Mesenchymal stem cell (in vitro differentiated cells and primary cell): Measurements from ENCODE around the gene FGD2.
"Not testable (repeated sequence)": the region's sequence is repeated elsewhere in the genome, so short reads cannot be mapped to it uniquely, and the experiment has no call there.

Experiments
- DNase-seq: peaks from one replicate; pipeline ENCODE4 v3.0.0-alpha.2; 2013
- H2AFZ ChIP-seq: one replicate; pipeline ENCODE4 v1.6.1; 2013; ENCODE audit warnings: low read depth, mild to moderate bottlenecking, control low read depth, inconsistent platforms, low read length, moderate library complexity
- H2AK5ac ChIP-seq: 2 replicates; pipeline ENCODE4 v1.6.1; 2013; ENCODE audit warnings: low read length, moderate library complexity, mild to moderate bottlenecking, inconsistent platforms; ENCODE audit not compliant: severe bottlenecking
- H2BK120ac ChIP-seq: one replicate; pipeline ENCODE4 v1.6.1; 2013; ENCODE audit warnings: low read depth, mild to moderate bottlenecking, inconsistent platforms, low read length, moderate library complexity
- H2BK12ac ChIP-seq, 2 experiments: one replicate each; pipeline ENCODE4 v1.6.1; 2013; ENCODE audit warnings: inconsistent platforms in 2 of 2, low read length in 2 of 2, mild to moderate bottlenecking in 2 of 2, moderate library complexity in 2 of 2, control low read depth in 1 of 2
- H2BK15ac ChIP-seq: one replicate; pipeline ENCODE4 v1.6.1; 2013; ENCODE audit warnings: mild to moderate bottlenecking, low read depth, inconsistent platforms; ENCODE audit not compliant: poor library complexity, severe bottlenecking
- H2BK5ac ChIP-seq: 2 replicates; pipeline ENCODE4 v1.6.1; 2013; ENCODE audit warnings: low read depth, mild to moderate bottlenecking, low read length, control low read depth, inconsistent platforms; ENCODE audit not compliant: poor library complexity, severe bottlenecking
- H3K14ac ChIP-seq, 2 experiments: one replicate each; pipeline ENCODE4 v1.6.1; 2013; ENCODE audit warnings: inconsistent platforms in 2 of 2, low read length in 2 of 2, control low read depth in 1 of 2, mild to moderate bottlenecking in 1 of 2, moderate library complexity in 1 of 2
- H3K18ac ChIP-seq, 2 experiments: one replicate each; pipeline ENCODE4 v1.6.1; 2013; ENCODE audit warnings: inconsistent platforms in 2 of 2, low read length in 2 of 2, control low read depth in 1 of 2, low read depth in 1 of 2, mild to moderate bottlenecking in 1 of 2
- H3K23ac ChIP-seq, 2 experiments: one replicate each; pipeline ENCODE4 v1.6.1; 2013; ENCODE audit warnings: inconsistent platforms in 2 of 2, low read length in 2 of 2, mild to moderate bottlenecking in 2 of 2, moderate library complexity in 2 of 2, control low read depth in 1 of 2
- H3K27ac ChIP-seq: 2 replicates; pipeline ENCODE4 v1.5.1; 2013; ENCODE audit warnings: mild to moderate bottlenecking, moderate library complexity, low read length, control low read depth, inconsistent platforms; ENCODE audit not compliant: poor library complexity, severe bottlenecking
- H3K27me3 ChIP-seq, 2 experiments: 2 replicates each; pipeline versions ENCODE4 v1.6.1 to v1.7.0; 2013; ENCODE audit warnings: low read length in 2 of 2, mild to moderate bottlenecking in 2 of 2, moderate library complexity in 2 of 2, control low read depth in 1 of 2, inconsistent platforms in 1 of 2; ENCODE audit not compliant: control insufficient read depth in 1 of 2, insufficient read depth in 1 of 2
- H3K36me3 ChIP-seq, 2 experiments: 2 replicates each; pipeline versions ENCODE4 v1.6.1 to v1.7.0; 2013; ENCODE audit warnings: low read length in 2 of 2, control low read depth in 1 of 2, inconsistent platforms in 1 of 2, low read depth in 1 of 2, mild to moderate bottlenecking in 1 of 2; ENCODE audit not compliant: insufficient read depth in 2 of 2, control insufficient read depth in 1 of 2
- H3K4ac ChIP-seq, 2 experiments: one replicate each; pipeline ENCODE4 v1.6.1; 2013; ENCODE audit warnings: inconsistent platforms in 2 of 2, low read length in 2 of 2, mild to moderate bottlenecking in 2 of 2, moderate library complexity in 2 of 2, control low read depth in 1 of 2, low read depth in 1 of 2
- H3K4me1 ChIP-seq: 2 replicates; pipeline ENCODE4 v1.6.1; 2013; ENCODE audit warnings: low read depth, low read length, control low read depth; ENCODE audit not compliant: control insufficient read depth, insufficient read depth
- H3K4me2 ChIP-seq: 2 replicates; pipeline ENCODE4 v1.6.1; 2013; ENCODE audit warnings: low read length, mild to moderate bottlenecking, inconsistent platforms; ENCODE audit not compliant: poor library complexity, severe bottlenecking
- H3K4me3 ChIP-seq, 2 experiments: 2 replicates each; pipeline versions ENCODE4 v1.5.1 to v1.7.0; 2013; ENCODE audit warnings: low read length in 2 of 2, mild to moderate bottlenecking in 2 of 2, control low read depth in 1 of 2, low read depth in 1 of 2; ENCODE audit not compliant: insufficient read depth in 1 of 2
- H3K79me1 ChIP-seq: replicated peaks from 2 replicates; pipeline ENCODE4 v1.6.1; 2013; ENCODE audit warnings: mild to moderate bottlenecking, control low read depth, low read length, inconsistent platforms; ENCODE audit not compliant: poor library complexity, severe bottlenecking
- H3K9ac ChIP-seq: 2 replicates; pipeline ENCODE4 v1.7.0; 2013; ENCODE audit warnings: mild to moderate bottlenecking, low read length, moderate library complexity
- H3K9me3 ChIP-seq: 2 replicates; pipeline ENCODE4 v1.7.0; 2013; ENCODE audit warnings: mild to moderate bottlenecking, low read length; ENCODE audit not compliant: control insufficient read depth
- H4K8ac ChIP-seq: one replicate; pipeline ENCODE4 v1.6.1; 2013; ENCODE audit warnings: inconsistent platforms, mild to moderate bottlenecking, low read length, moderate library complexity
- H4K91ac ChIP-seq: one replicate; pipeline ENCODE4 v1.6.1; 2013; ENCODE audit warnings: mild to moderate bottlenecking, low read length, inconsistent platforms
- WGBS: methylation state at CpG from one replicate; pipeline ENCODE4 v1.1.7; 2013; ENCODE audit warnings: mixed read lengths; 5-methylcytosine and 5-hydroxymethylcytosine counted together

FGD2 gene

DNA sequence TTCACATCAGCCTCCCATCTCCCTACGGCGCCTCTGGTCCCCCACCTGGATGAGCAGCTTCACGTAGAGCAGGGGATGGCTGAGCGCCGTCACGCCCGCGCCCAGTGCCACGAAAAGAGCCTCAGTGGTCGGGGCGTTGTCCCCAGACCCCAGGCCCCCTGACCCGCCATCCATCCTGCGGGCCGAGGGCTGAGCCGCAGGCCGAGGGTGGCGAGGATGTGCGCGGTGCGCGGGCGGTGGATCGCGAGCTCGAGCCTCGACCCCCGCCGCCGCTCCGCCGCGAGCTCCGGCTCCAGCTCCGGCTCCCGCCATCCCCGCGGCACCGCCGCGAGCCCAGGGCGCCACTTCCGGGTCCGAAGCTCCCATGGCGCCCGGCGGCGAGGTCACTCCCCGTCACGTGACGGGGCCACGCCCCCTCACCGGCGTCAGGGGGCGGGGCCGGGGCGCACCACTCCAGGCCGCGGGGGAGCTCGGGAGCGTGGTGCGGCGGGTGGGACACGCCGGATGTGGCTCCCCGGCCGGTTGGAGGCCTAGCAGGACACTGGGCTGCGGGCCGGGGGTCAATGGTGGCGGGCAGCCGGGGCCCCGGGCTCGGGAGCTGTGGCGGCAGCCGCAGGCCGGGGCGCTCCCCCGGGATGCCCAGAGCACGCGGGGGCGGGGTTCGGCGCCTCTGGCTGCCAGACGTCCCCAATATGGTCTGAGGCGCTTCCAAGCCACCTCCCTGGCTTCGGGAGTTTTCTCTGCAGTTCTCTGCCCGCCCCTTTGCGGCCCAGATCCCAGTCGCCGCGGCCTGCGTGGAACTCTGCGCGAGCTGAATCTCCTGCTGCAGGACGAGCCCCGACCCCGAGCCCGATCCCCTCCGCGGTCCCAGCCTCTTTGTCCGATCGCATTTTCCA is 19.4 kb upstream of the FGD2 start, which contains the start of gene MTCH1:
Gene MTCH1, minus strand, starts transcription at position 389 of the 896 bp plus-strand sequence. Its CDS starts 23 bp downstream, at position 366.
- no peaks in the 10 kb centered on the region for H3K9me3 ChIP-seq
- H3K79me1 ChIP-seq = no peaks in the 10 kb centered on the region
- H2AFZ ChIP-seq = peak within 1 kb of the TSS; percentile 68
- WGBS = under 1% methylated on average over 75 of the region's 101 CpGs
- H3K4me3 ChIP-seq = peak within 1 kb of the TSS; percentile 90 to 99
- peak within 1 kb of the TSS; percentile 0 to 100 for H3K23ac ChIP-seq
- H3K14ac ChIP-seq = peak within 1 kb of the TSS in 1 of 2 experiments; percentile 100
- H4K91ac ChIP-seq = peak within 1 kb of the TSS; percentile 90
- DNase-seq = peak; percentile 90
- peak within 1 kb of the TSS in 1 of 2 experiments; percentile 90 for H2BK12ac ChIP-seq
- peaks cover 3 to 8% of the 10 kb centered on the region in 2 experiments for H3K36me3 ChIP-seq
- peaks cover 4 to 5% of the 10 kb centered on the region in 2 experiments for H3K27me3 ChIP-seq
- H3K4me1 ChIP-seq = peaks cover 14% of the 10 kb centered on the region
- H2BK5ac ChIP-seq = peak within 1 kb of the TSS; percentile 91
- peak within 1 kb of the TSS; percentile 83 for H4K8ac ChIP-seq
- H2BK120ac ChIP-seq = peak within 1 kb of the TSS; percentile 96
- H3K9ac ChIP-seq = peak within 1 kb of the TSS; percentile 98
- H3K4ac ChIP-seq = peak within 1 kb of the TSS; percentile 63 to 99
- H2BK15ac ChIP-seq = peak within 1 kb of the TSS; percentile 88
- H2AK5ac ChIP-seq = peak within 1 kb of the TSS; percentile 24
- H3K27ac ChIP-seq = peak within 1 kb of the TSS; percentile 29
- peak within 1 kb of the TSS; percentile 91 to 100 for H3K18ac ChIP-seq
- peak within 1 kb of the TSS; percentile 86 for H3K4me2 ChIP-seq

DNA sequence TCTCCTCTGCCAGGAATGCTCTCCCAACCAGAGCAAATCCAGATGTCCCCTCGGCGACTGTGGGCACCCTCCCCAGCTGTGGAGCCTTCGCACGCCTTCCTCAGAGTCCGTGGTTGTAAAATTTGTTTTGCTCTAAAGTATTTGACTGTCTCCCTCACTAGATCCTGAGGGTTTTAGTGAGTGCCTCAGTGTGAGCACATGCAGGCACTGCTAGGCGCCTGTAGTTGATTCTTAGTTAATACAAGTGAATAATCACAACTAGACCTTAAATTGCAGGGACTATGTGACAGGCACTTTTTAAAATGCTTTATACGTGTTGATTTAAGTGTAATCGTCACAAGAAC is 18.8 kb upstream of the FGD2 start:
- peak overlapping the region; percentile 29 for H3K27ac ChIP-seq
- H3K4me2 ChIP-seq = peak overlapping the region; percentile 64
- WGBS = 9% methylated on average over 8 of the region's 8 CpGs
- peak overlapping the region; percentile 98 for H3K9ac ChIP-seq
- H2AFZ ChIP-seq = peak overlapping the region; percentile 6
- H3K18ac ChIP-seq = peak overlapping the region; percentile 41 to 91
- no peak overlapping the region for H4K91ac ChIP-seq
- H3K9me3 ChIP-seq = no peaks in the 10 kb centered on the region
- H4K8ac ChIP-seq = peak overlapping the region; percentile 55
- H3K23ac ChIP-seq = peak overlapping the region; percentile 0 to 19
- no peak for DNase-seq
- peaks cover 5 to 7% of the 10 kb centered on the region in 2 experiments for H3K27me3 ChIP-seq
- peak overlapping the region in 1 of 2 experiments; percentile 73 for H3K14ac ChIP-seq
- H3K79me1 ChIP-seq = no peaks in the 10 kb centered on the region
- peaks cover 9% of the 10 kb centered on the region for H3K4me1 ChIP-seq
- H3K4ac ChIP-seq = peak overlapping the region in 1 of 2 experiments; percentile 22
- H2BK15ac ChIP-seq = no peak overlapping the region
- H2BK12ac ChIP-seq = peak overlapping the region in 1 of 2 experiments; percentile 31
- peak overlapping the region; percentile 90 to 99 for H3K4me3 ChIP-seq
- H2BK120ac ChIP-seq = no peak overlapping the region
- no peak overlapping the region for H2AK5ac ChIP-seq
- no peak overlapping the region for H2BK5ac ChIP-seq
- H3K36me3 ChIP-seq = peaks cover 3% of the 10 kb centered on the region in 2 experiments

- Histone ChIP-seq H3K79me1 (no peaks in the 10 kb centered on the region), H2BK15ac (no peak overlapping the region), H3K36me3 (no peaks in the 10 kb centered on the region), H3K4ac (no peak overlapping the region), H2BK120ac (no peak overlapping the region), H3K23ac (no peak overlapping the region), H2BK12ac (no peak overlapping the region), H3K27ac (no peak overlapping the region), H3K27me3 (peaks cover 5 to 7% of the 10 kb centered on the region in 2 experiments), H3K4me1 (peaks cover 3% of the 10 kb centered on the region), H3K14ac (no peak overlapping the region), H4K8ac (no peak overlapping the region), H3K18ac (no peak overlapping the region), H2BK5ac (no peak overlapping the region), H2AFZ (no peak overlapping the region), H3K9me3 (no peaks in the 10 kb centered on the region), H2AK5ac (no peak overlapping the region), H3K9ac (no peak overlapping the region), H3K4me3 (no peak overlapping the region), H3K4me2 (no peak overlapping the region), H4K91ac (no peak overlapping the region)
- 73% methylated on average over 5 of the region's 6 CpGs for WGBS
- no peak for DNase-seq
These were observed 16.2 kb upstream of the FGD2 start for GRCh38 chr6:36989264-36989663.

- not testable (repeated sequence) for H4K91ac ChIP-seq, H3K4me1 ChIP-seq, H3K27ac ChIP-seq, H3K4ac ChIP-seq, H2BK12ac ChIP-seq, H2BK5ac ChIP-seq, DNase-seq, H2BK120ac ChIP-seq, H3K23ac ChIP-seq, H3K9ac ChIP-seq, H2AK5ac ChIP-seq, H3K9me3 ChIP-seq, H3K4me3 ChIP-seq, H3K18ac ChIP-seq, H4K8ac ChIP-seq, H2AFZ ChIP-seq, H3K4me2 ChIP-seq, H3K36me3 ChIP-seq, H3K14ac ChIP-seq, H3K79me1 ChIP-seq, H2BK15ac ChIP-seq
- 100% methylated on average over 2 of the region's 2 CpGs for WGBS
- H3K27me3 ChIP-seq = peaks cover 7 to 12% of the 10 kb centered on the region in 2 experiments
These were observed 15.1 kb upstream of the FGD2 start for GRCh38 chr6:36990401-36990800.
